Mesenteric fat pad (tissue), 1 donor: ENCODE results near the gene PTCD1. TPM values are rescaled to one million over a fixed set of nuclear protein-coding genes. Genes with fewer than 3 reads are reported as not detected.

ENCODE experiments used
- DNase-seq: peaks from one replicate; pipeline ENCODE4 v3.0.0-alpha.2; 2020; ENCODE audit warnings: low spot score
- total RNA-seq: library from RNA; stranded (reverse); fragmentation: NEBNext Ultra II Directional; extraction: Animal tissue kit (Norgen Biotek cat#: 25700); gene quantifications from one replicate; pipeline ENCODE4 v1.2.1, GENCODE V29; 2021
- donor health status: DM: yes; HTN: yes; CAD: no.

Gene PTCD1
- total RNA-seq, 1 donor from 2014 or later = 11.7 TPM

- no peak for DNase-seq
These were observed 68.7 kb downstream of the PTCD1 start for GRCh38 chr7:99369767-99370391.

- DNase-seq = no peak
These were observed 69.7 kb downstream of the PTCD1 start for GRCh38 chr7:99368750-99369389.

Other genes with a start within 250 kb of the PTCD1 start
- not detected for gene KPNA7, start 230.7 kb downstream of the PTCD1 start, total RNA-seq
- gene MYH16, start 166.0 kb downstream of the PTCD1 start, total RNA-seq = not detected
- gene ARPC1A, start 112.9 kb downstream of the PTCD1 start, total RNA-seq = 109 TPM
- gene ARPC1B, start 64.1 kb downstream of the PTCD1 start, total RNA-seq = 159 TPM
- gene PDAP1, start 30.2 kb downstream of the PTCD1 start, total RNA-seq = 88.8 TPM
- 68.2 TPM for gene BUD31, start 29.8 kb downstream of the PTCD1 start, total RNA-seq
- gene CPSF4, start 145 bp upstream of the PTCD1 start, total RNA-seq = 54.7 TPM
- gene ATP5MF, start 27.4 kb upstream of the PTCD1 start, total RNA-seq = 256 TPM
- gene ZNF789, start 34.1 kb upstream of the PTCD1 start, total RNA-seq = 7.8 TPM
- 24.4 TPM for gene ZNF394, start 61.5 kb upstream of the PTCD1 start, total RNA-seq
- 5.7 TPM for gene ZKSCAN5, start 65.9 kb upstream of the PTCD1 start, total RNA-seq
- gene FAM200A, start 113.3 kb upstream of the PTCD1 start, total RNA-seq = 2.5 TPM
- gene ZNF655, start 119.8 kb upstream of the PTCD1 start, total RNA-seq = 78.2 TPM
- 0.55 TPM for gene TMEM225B, start 159.5 kb upstream of the PTCD1 start, total RNA-seq
- gene ZSCAN25, start 178.1 kb upstream of the PTCD1 start, total RNA-seq = 10.9 TPM
- 96.8 TPM for gene CYP3A5, start 241.2 kb upstream of the PTCD1 start, total RNA-seq